OCI-LY1 (cell line): ENCODE results near the gene ABHD16A.
A peak's percentile ranks its signal among the peaks of the same experiment; 100 is the strongest.

ENCODE experiments used
- H2AFZ ChIP-seq: fragments of 200-600 bp; sonication (generic), shearing (Covaris generic); 2 replicates; pipeline ENCODE4 v1.6.0; 2014; ENCODE audit warnings: antibody characterized with exemption, mild to moderate bottlenecking, low read length
- H3F3A ChIP-seq: fragments of 200-600 bp; sonication (generic), shearing (Covaris generic); 2 replicates; pipeline ENCODE4 v1.6.0; 2014; ENCODE audit warnings: mild to moderate bottlenecking, antibody characterized with exemption, low read length, moderate library complexity; ENCODE audit not compliant: insufficient read depth
- H3K27ac ChIP-seq: fragments of 200-600 bp; sonication (generic); 2 replicates; pipeline ENCODE4 v1.5.1; 2014; ENCODE audit warnings: low read length, mixed run types, mild to moderate bottlenecking, low read depth; ENCODE audit not compliant: poor library complexity, severe bottlenecking
- H3K27me3 ChIP-seq: fragments of 200-600 bp; sonication (generic); 2 replicates; pipeline ENCODE4 v1.6.0; 2014; ENCODE audit warnings: antibody characterized with exemption, mild to moderate bottlenecking, low read length, moderate library complexity; ENCODE audit not compliant: insufficient read depth
- H3K36me3 ChIP-seq: fragments of 200-600 bp; sonication (generic); 2 replicates; pipeline ENCODE4 v1.6.1; 2014; ENCODE audit warnings: mild to moderate bottlenecking, antibody characterized with exemption, low read length, moderate library complexity, mixed read lengths; ENCODE audit not compliant: insufficient read depth
- H3K4me1 ChIP-seq: fragments of 200-600 bp; sonication (generic); 2 replicates; pipeline ENCODE4 v1.5.1; 2014; ENCODE audit warnings: mild to moderate bottlenecking, low read length, moderate library complexity; ENCODE audit not compliant: insufficient read depth, severe bottlenecking
- H3K4me2 ChIP-seq: fragments of 200-600 bp; sonication (generic), shearing (Covaris generic); 2 replicates; pipeline ENCODE4 v1.6.1; 2014; ENCODE audit warnings: low read length
- H3K4me3 ChIP-seq: fragments of 200-600 bp; sonication (generic); 2 replicates; pipeline ENCODE4 v1.5.1; 2014; ENCODE audit warnings: low read length, low read depth, mild to moderate bottlenecking, mixed read lengths; ENCODE audit not compliant: poor library complexity, severe bottlenecking
- H3K79me2 ChIP-seq: fragments of 200-600 bp; shearing (Covaris generic); 2 replicates; pipeline ENCODE4 v1.6.1; 2016; ENCODE audit warnings: mixed run types, low read length, mixed read lengths; ENCODE audit not compliant: insufficient read depth
- H3K9ac ChIP-seq: fragments of 200-600 bp; sonication (generic), shearing (Covaris generic); 2 replicates; pipeline ENCODE4 v1.6.1; 2014; ENCODE audit warnings: mild to moderate bottlenecking, low read length, mixed read lengths
- H3K9me2 ChIP-seq: fragments of 200-600 bp; sonication (generic), shearing (Covaris generic); 2 replicates; pipeline ENCODE4 v1.6.1; 2014; ENCODE audit warnings: low read depth, mild to moderate bottlenecking, low read length, mixed read lengths
- H3K9me3 ChIP-seq: fragments of 200-600 bp; shearing (Covaris generic); 2 replicates; pipeline ENCODE4 v1.6.1; 2014; ENCODE audit warnings: low read length, mixed read lengths
- H4K20me1 ChIP-seq: fragments of 200-600 bp; sonication (generic), shearing (Covaris generic); 2 replicates; pipeline ENCODE4 v1.6.0; 2016; ENCODE audit warnings: mild to moderate bottlenecking, low read length; ENCODE audit not compliant: insufficient read depth
- CTCF ChIP-seq: fragments of 200-600 bp; sonication (generic), shearing (Covaris generic); IDR thresholded peaks from 2 replicates; pipeline ENCODE4 v1.5.1; 2017; ENCODE audit warnings: mild to moderate bottlenecking, antibody characterized with exemption, low read length, moderate library complexity, mixed read lengths
- EZH2 ChIP-seq: fragments of 200-600 bp; sonication (generic), shearing (Covaris generic); IDR thresholded peaks from 2 replicates; pipeline ENCODE4 v1.8.0; 2017; ENCODE audit warnings: borderline replicate concordance, mixed run types, mild to moderate bottlenecking, antibody characterized with exemption, low read length, moderate library complexity, mixed read lengths

The ABHD16A gene

GRCh38 chr6:31736021-31736767 is 33.1 kb upstream of the ABHD16A start, which contains the start of gene CLIC1:
Gene CLIC1 (minus strand): TSS chr6:31736530. CDS start chr6:31736300, 230 bp downstream.
- H3K27me3 ChIP-seq: no peaks in the 10 kb centered on the region
- H3K79me2 ChIP-seq: peaks cover 10% of the 10 kb centered on the region; the same call in 1 of the 2 replicates
- H3K4me1 ChIP-seq: peaks cover 52% of the 10 kb centered on the region
- TF ChIP-seq CTCF (no peak), EZH2 (no peak)
- no peaks in the 10 kb centered on the region for H4K20me1 ChIP-seq
- 0 out of 2 replicates have a peak, but pooled peaks cover 3% of the 10 kb centered on the region for H3F3A ChIP-seq
- H2AFZ ChIP-seq: no peak within 1 kb of the TSS
- peaks cover 31% of the 10 kb centered on the region for H3K36me3 ChIP-seq
- peak within 1 kb of the TSS; percentile 94 for H3K27ac ChIP-seq
- peak within 1 kb of the TSS; percentile 82 for H3K4me3 ChIP-seq
- H3K9me2 ChIP-seq: no peaks in the 10 kb centered on the region
- H3K4me2 ChIP-seq: peak within 1 kb of the TSS; percentile 79
- H3K9ac ChIP-seq: peak within 1 kb of the TSS; percentile 87
- H3K9me3 ChIP-seq: no peaks in the 10 kb centered on the region

GRCh38 chr6:31734821-31735406 is 31.8 kb upstream of the ABHD16A start:
- no peaks in the 10 kb centered on the region for H3K9me3 ChIP-seq
- peaks cover 46% of the 10 kb centered on the region for H3K4me1 ChIP-seq
- TF ChIP-seq EZH2 (no peak), CTCF (no peak)
- peaks cover 12% of the 10 kb centered on the region; the same call in 1 of the 2 replicates for H3F3A ChIP-seq
- peaks cover 10% of the 10 kb centered on the region; the same call in 1 of the 2 replicates for H3K79me2 ChIP-seq
- H3K9ac ChIP-seq: peak overlapping the region; percentile 87
- H3K27me3 ChIP-seq: no peaks in the 10 kb centered on the region
- H3K9me2 ChIP-seq: no peaks in the 10 kb centered on the region
- H3K4me2 ChIP-seq: peak overlapping the region; percentile 79
- peak overlapping the region; percentile 94 for H3K27ac ChIP-seq
- peaks cover 36% of the 10 kb centered on the region for H3K36me3 ChIP-seq
- no peak overlapping the region for H2AFZ ChIP-seq
- H4K20me1 ChIP-seq: no peaks in the 10 kb centered on the region
- H3K4me3 ChIP-seq: peak overlapping the region; percentile 82

GRCh38 chr6:31734247-31734820 is 31.2 kb upstream of the ABHD16A start:
- Histone ChIP-seq H3F3A (peaks cover 12% of the 10 kb centered on the region; the same call in 1 of the 2 replicates), H3K4me1 (peaks cover 48% of the 10 kb centered on the region)

More at GRCh38 chr6:31734247-31734820, 31.2 kb upstream of the ABHD16A start:
- H2AFZ ChIP-seq: no peak overlapping the region
- H3K4me3 ChIP-seq: peak overlapping the region; percentile 82
- no peaks in the 10 kb centered on the region for H3K9me3 ChIP-seq
- H3K27me3 ChIP-seq: no peaks in the 10 kb centered on the region
- H3K9me2 ChIP-seq: no peaks in the 10 kb centered on the region
- peak overlapping the region; percentile 87; the same call in 1 of the 2 replicates for H3K9ac ChIP-seq
- no peak for TF ChIP-seq EZH2
- no peak for TF ChIP-seq CTCF
- peak overlapping the region; percentile 94 for H3K27ac ChIP-seq
- H3K79me2 ChIP-seq: peaks cover 10% of the 10 kb centered on the region; the same call in 1 of the 2 replicates
- peaks cover 36% of the 10 kb centered on the region for H3K36me3 ChIP-seq
- H3K4me2 ChIP-seq: peak overlapping the region; percentile 79
- no peaks in the 10 kb centered on the region for H4K20me1 ChIP-seq
